ENCODE measurements around the gene TMEM45A. TPM values are rescaled to one million over a fixed set of nuclear protein-coding genes. Genes with fewer than 3 reads are reported as not detected.
A peak's percentile ranks its signal among the peaks of the same experiment; 100 is the strongest.

The TMEM45A gene
- total RNA-seq, 2 donors from 2014 or later = 5.8 to 7.8 TPM

- no peak for TF ChIP-seq CTCF (conservative IDR thresholded peaks at IDR 0.05)
- Mint-ChIP-seq H3K9me3 (peaks cover 40% of the 10 kb centered on the region), H3K36me3 (ENCODE audit: low read depth) (no peaks in the 10 kb centered on the region), H3K27me3 (ENCODE audit: insufficient read depth) (peaks cover 19% of the 10 kb centered on the region), H3K4me3 (no peak overlapping the region), H3K4me1 (peaks cover 13% of the 10 kb centered on the region), H3K27ac (no peak overlapping the region)
- no peaks in the 10 kb centered on the region for H3K36me3 ChIP-seq (ENCODE audit: control insufficient read depth, insufficient read depth, low read length)
- no peak overlapping the region for H3K4me3 ChIP-seq (ENCODE audit: low read length)
- peaks cover 7% of the 10 kb centered on the region for H3K9me3 ChIP-seq (ENCODE audit: control insufficient read depth, low read length)
- H3K9ac ChIP-seq (ENCODE audit: extremely low read depth, low read length, poor library complexity, severe bottlenecking) = no peak overlapping the region
- H3K4me1 ChIP-seq (ENCODE audit: control insufficient read depth, insufficient read depth, low read length) = peaks cover 4% of the 10 kb centered on the region
- WGBS, 2 experiments (ENCODE audit: insufficient coverage in 1 of 2, insufficient read length in 1 of 2) = 83% methylated on average over 5 of the region's 5 CpGs; no CpG with 5 or more reads in 1 of the 2 experiments
- H3K27me3 ChIP-seq (ENCODE audit: control insufficient read depth, insufficient read depth, low read length, poor library complexity, severe bottlenecking) = no peaks in the 10 kb centered on the region
- no peak overlapping the region for H3K27ac ChIP-seq (ENCODE audit: low read depth, low read length)
- DNase-seq = peak; percentile 79
Observed at GRCh38 chr3:100480081-100480480, 12.3 kb upstream of the TMEM45A start.

GRCh38 chr3:100482176-100482575 lies 10.2 kb upstream of the TMEM45A start:
- WGBS, 2 experiments (ENCODE audit: insufficient coverage in 1 of 2, insufficient read length in 1 of 2) = 91% methylated on average over 2 of the region's 2 CpGs; no CpG with 5 or more reads in 1 of the 2 experiments
- H3K36me3 ChIP-seq (ENCODE audit: control insufficient read depth, insufficient read depth, low read length) = no peaks in the 10 kb centered on the region

GRCh38 chr3:100483529-100483928 lies 8.9 kb upstream of the TMEM45A start:
- Mint-ChIP-seq H3K4me1 (peaks cover 18% of the 10 kb centered on the region), H3K4me3 (no peak overlapping the region), H3K9me3 (peaks cover 25% of the 10 kb centered on the region), H3K27ac (no peak overlapping the region), H3K27me3 (ENCODE audit: insufficient read depth) (peaks cover 22% of the 10 kb centered on the region), H3K36me3 (ENCODE audit: low read depth) (no peaks in the 10 kb centered on the region)
- Histone ChIP-seq H3K9ac (ENCODE audit: extremely low read depth, low read length, poor library complexity, severe bottlenecking) (no peak overlapping the region), H3K9me3 (ENCODE audit: control insufficient read depth, low read length) (peaks cover 7% of the 10 kb centered on the region), H3K4me3 (ENCODE audit: low read length) (no peak overlapping the region), H3K27ac (ENCODE audit: low read depth, low read length) (no peak overlapping the region), H3K36me3 (ENCODE audit: control insufficient read depth, insufficient read depth, low read length) (no peaks in the 10 kb centered on the region), H3K4me1 (ENCODE audit: control insufficient read depth, insufficient read depth, low read length) (peaks cover 4% of the 10 kb centered on the region), H3K27me3 (ENCODE audit: control insufficient read depth, insufficient read depth, low read length, poor library complexity, severe bottlenecking) (no peaks in the 10 kb centered on the region)
- no peak for DNase-seq
- WGBS, 2 experiments (ENCODE audit: insufficient coverage in 1 of 2, insufficient read length in 1 of 2) = 100% methylated on average over 1 of the region's 1 CpG
- no peak for TF ChIP-seq CTCF (conservative IDR thresholded peaks at IDR 0.05)

More at GRCh38 chr3:100482176-100482575, 10.2 kb upstream of the TMEM45A start:
- peaks cover 7% of the 10 kb centered on the region for H3K9me3 ChIP-seq (ENCODE audit: control insufficient read depth, low read length)
- H3K27me3 Mint-ChIP-seq (ENCODE audit: insufficient read depth) = peaks cover 15% of the 10 kb centered on the region
- H3K9ac ChIP-seq (ENCODE audit: extremely low read depth, low read length, poor library complexity, severe bottlenecking) = no peak overlapping the region
- H3K27me3 ChIP-seq (ENCODE audit: control insufficient read depth, insufficient read depth, low read length, poor library complexity, severe bottlenecking) = no peaks in the 10 kb centered on the region
- no peak overlapping the region for H3K4me3 ChIP-seq (ENCODE audit: low read length)
- DNase-seq = no peak
- H3K4me3 Mint-ChIP-seq = no peak overlapping the region
- H3K27ac ChIP-seq (ENCODE audit: low read depth, low read length) = no peak overlapping the region
- no peak overlapping the region for H3K27ac Mint-ChIP-seq
- H3K4me1 Mint-ChIP-seq = peaks cover 18% of the 10 kb centered on the region
- peaks cover 28% of the 10 kb centered on the region for H3K9me3 Mint-ChIP-seq
- no peaks in the 10 kb centered on the region for H3K36me3 Mint-ChIP-seq (ENCODE audit: low read depth)
- TF ChIP-seq CTCF (conservative IDR thresholded peaks at IDR 0.05) = no peak
- peaks cover 4% of the 10 kb centered on the region for H3K4me1 ChIP-seq (ENCODE audit: control insufficient read depth, insufficient read depth, low read length)

All from endodermal cell (in vitro differentiated cells).